ENCODE results near the gene LZTS2. TPM values are rescaled to one million over a fixed set of nuclear protein-coding genes. Genes with fewer than 3 reads are reported as not detected.

The LZTS2 gene
- total and polyA plus RNA-seq, 2 of the 8 experiments (the other 6 are each of a cell fraction or from before 2014, with no cell fraction given), result 75.7 to 99.5 TPM

DNA sequence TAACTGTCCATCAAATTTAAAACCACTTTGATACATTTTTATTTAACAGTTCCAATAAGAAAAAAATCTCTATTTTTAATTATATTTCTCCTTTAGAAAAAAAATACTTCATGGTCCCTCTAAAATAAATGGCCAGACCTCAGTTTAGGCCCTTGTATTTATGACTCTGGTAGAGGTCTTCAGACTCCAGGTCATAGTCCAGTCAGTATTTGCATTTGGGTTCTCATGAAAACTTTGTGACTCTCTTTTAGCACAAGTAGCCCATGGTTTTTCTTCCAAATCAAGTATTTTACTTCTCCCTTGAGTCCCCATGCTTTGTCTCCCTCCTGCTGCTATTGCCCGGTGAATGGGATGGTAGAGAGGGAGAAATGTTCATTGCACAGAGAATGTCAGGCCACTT lies 35.8 kb upstream of the LZTS2 start:
- Histone ChIP-seq H3K36me3 (ENCODE audit: control insufficient read depth in 2 of 4, insufficient read depth in 4 of 4, low read length in 3 of 4) (peaks cover 0 to 20% (median 2%) of the 10 kb centered on the region in 4 experiments; a peak in 3 of 8 replicates), H3K9me3 (ENCODE audit: insufficient read depth in 2 of 2, low read depth in 1 of 2, low read length in 1 of 2) (no peaks in the 10 kb centered on the region), H3K4me1 (replicated peaks in 1 of 4; ENCODE audit: control insufficient read depth in 3 of 4, insufficient read depth in 4 of 4, low read length in 3 of 4) (peaks cover 0 to 4% (median 2%) of the 10 kb centered on the region in 4 experiments; a peak in 2 of 7 replicates), H2AFZ (ENCODE audit: low read length) (no peak overlapping the region), H3K23me2 (ENCODE audit: low read depth, low read length) (peaks cover under 1% of the 10 kb centered on the region), H3K79me2 (ENCODE audit: control insufficient read depth in 1 of 2, insufficient read depth in 2 of 2, low read length in 2 of 2) (no peaks in the 10 kb centered on the region), H2BK12ac (ENCODE audit: low read depth, low read length) (no peak overlapping the region), H3K4me2 (ENCODE audit: insufficient read depth in 1 of 2, low read depth in 2 of 2, low read length in 2 of 2) (no peak overlapping the region), H3K56ac (replicated peaks; ENCODE audit: insufficient read length, low read depth, low read length) (no peak overlapping the region), H3K4me3 (ENCODE audit: extremely low read depth in 1 of 4, insufficient read depth in 2 of 4, low read depth in 3 of 4, low read length in 4 of 4) (no peak overlapping the region), H3K27ac (ENCODE audit: low read depth, low read length) (no peak overlapping the region), H2BK20ac (ENCODE audit: low read length) (no peak overlapping the region), H3K14ac (ENCODE audit: insufficient read length) (no peak overlapping the region), H3K18ac (ENCODE audit: extremely low read depth, low read length) (no peak overlapping the region), H3K79me1 (ENCODE audit: low read depth, low read length) (no peaks in the 10 kb centered on the region), H4K91ac (replicated peaks; ENCODE audit: insufficient read length, low read length) (no peak overlapping the region), H3K27me3 (replicated peaks in 1 of 4; ENCODE audit: control insufficient read depth in 3 of 4, extremely low read depth in 1 of 4, insufficient read depth in 3 of 4, low read length in 3 of 4) (no peaks in the 10 kb centered on the region), H2BK120ac (replicated peaks; ENCODE audit: low read depth, low read length) (no peak overlapping the region), H4K8ac (ENCODE audit: extremely low read depth, insufficient read depth, low read length) (no peak overlapping the region), H3K9ac (replicated peaks in 1 of 4; ENCODE audit: extremely low read depth in 1 of 4, low read depth in 3 of 4, low read length in 3 of 4) (no peak overlapping the region), H2BK15ac (ENCODE audit: low read length) (no peak overlapping the region), H2AK5ac (ENCODE audit: low read depth, low read length) (no peak overlapping the region), H4K20me1 (replicated peaks in 1 of 2; ENCODE audit: control insufficient read depth in 1 of 2, insufficient read depth in 2 of 2, low read length in 2 of 2) (no peaks in the 10 kb centered on the region), H4K5ac (ENCODE audit: insufficient read length, low read depth, low read length) (no peak overlapping the region), H3K4ac (replicated peaks; ENCODE audit: insufficient read length, low read depth, low read length) (no peak overlapping the region), H3K23ac (ENCODE audit: insufficient read length) (no peak overlapping the region), H2BK5ac (ENCODE audit: low read depth, low read length) (no peak overlapping the region)
- DNase-seq (ENCODE audit: low read depth in 1 of 2, low spot score in 2 of 2) (no peak), FAIRE-seq (no peak)
- WGBS, 2 experiments (ENCODE audit: extremely low coverage in 1 of 2, insufficient coverage in 1 of 2, insufficient read length in 1 of 2, insufficient replicate concordance in 2 of 2, low coverage in 1 of 2, low lambda C conversion rate in 2 of 2, missing lambda C conversion rate in 1 of 2), result 100% methylated on average over 1 of the region's 1 CpG; no CpG with 5 or more reads in 1 of the 2 experiments
- ChIA-PET CTCF (ENCODE audit: partially characterized antibody) (interaction anchor here (0.5 to 0.6 kb wide), 2 partner anchors 10 to 503 kb away, joined by 3 read pairs; no protein-coding TSS in a partner anchor), POLR2A (ENCODE audit: partially characterized antibody) (interaction anchor here (2.1 kb wide), 1 partner anchor 13 kb away, joined by 4 read pairs; no protein-coding TSS in a partner anchor)
- TF ChIP-seq RNF2 (IDR thresholded peaks at IDR 0.05; ENCODE audit: borderline replicate concordance, low read depth, low read length, missing control alignments, poor library complexity, severe bottlenecking), result no peak
- no peak for TF ChIP-seq HDAC2 (IDR thresholded peaks at IDR 0.05; ENCODE audit: borderline replicate concordance in 1 of 2, low read depth in 2 of 2, low read length in 2 of 2)
- no peak for TF ChIP-seq RAD21 (IDR thresholded peaks at IDR 0.05 in 1 of 2, conservative IDR thresholded peaks at IDR 0.05 in 1 of 2; ENCODE audit: low read depth in 2 of 2, low read length in 2 of 2)
- TF ChIP-seq RXRA (IDR thresholded peaks at IDR 0.05; ENCODE audit: insufficient read depth, low read depth, low read length), result no peak
- TF ChIP-seq BACH1 (IDR thresholded peaks at IDR 0.05; ENCODE audit: low read length), result no peak
- TF ChIP-seq GTF2F1 (IDR thresholded peaks at IDR 0.05; ENCODE audit: borderline replicate concordance, low read depth, low read length), result no peak
- TF ChIP-seq SP1 (IDR thresholded peaks at IDR 0.05; ENCODE audit: low read depth, low read length), result no peak
- TF ChIP-seq YY1 (IDR thresholded peaks at IDR 0.05; ENCODE audit: low read depth, low read length), result no peak
- TF ChIP-seq POLR2AphosphoS5 (IDR thresholded peaks at IDR 0.05; ENCODE audit: low read depth, low read length), result no peak
- TF ChIP-seq TCF12 (IDR thresholded peaks at IDR 0.05; ENCODE audit: low read depth, low read length), result no peak
- TF ChIP-seq SP4 (IDR thresholded peaks at IDR 0.05; ENCODE audit: low read length), result no peak
- no peak for TF ChIP-seq CBX5 (IDR thresholded peaks at IDR 0.05; ENCODE audit: low read depth, low read length)
- no peak for TF ChIP-seq TAF1 (IDR thresholded peaks at IDR 0.05; ENCODE audit: low read depth, low read length)
- TF ChIP-seq CTBP2 (IDR thresholded peaks at IDR 0.05; ENCODE audit: borderline replicate concordance, insufficient read depth, insufficient read length, low read length), result no peak
